ENCODE results near the gene ZNF260.
"Not testable (repeated sequence)": the region's sequence is repeated elsewhere in the genome, so short reads cannot be mapped to it uniquely, and the experiment has no call there.

The ZNF260 gene

DNA sequence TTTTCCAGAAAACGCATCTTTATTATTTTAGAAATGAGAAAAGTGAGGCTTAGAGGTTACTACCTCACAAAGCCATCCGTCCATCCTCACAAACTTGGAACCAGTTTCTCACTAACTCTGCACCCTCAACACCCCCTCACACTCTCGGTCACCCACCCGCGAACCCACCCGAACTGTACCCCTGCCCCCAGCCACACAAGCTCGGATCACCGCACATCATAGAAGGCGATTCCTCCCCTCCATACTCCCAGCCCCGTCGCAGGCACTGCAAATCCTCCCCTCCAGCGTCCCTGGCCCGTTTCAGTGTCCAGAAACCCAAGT is 238 bp downstream of the ZNF260 start:
- Histone ChIP-seq H3K27ac (ENCODE audit: low read depth, low read length) (peak overlapping the region; percentile 89), H3K9ac (ENCODE audit: low read depth, low read length) (peak overlapping the region; percentile 95), H3K36me3 (ENCODE audit: insufficient read depth, low read length) (peaks cover 28% of the 10 kb centered on the region), H3K27me3 (ENCODE audit: insufficient read depth, low read length) (no peaks in the 10 kb centered on the region), H3K4me3 (ENCODE audit: low read length) (peak overlapping the region; percentile 94), H3K4me1 (ENCODE audit: insufficient read depth, low read length) (peaks cover 6% of the 10 kb centered on the region; the same call in 1 of the 2 replicates), H3K9me3 (ENCODE audit: insufficient read depth, low read depth, low read length) (peaks cover 21% of the 10 kb centered on the region; the same call in 1 of the 2 replicates)
- WGBS: 0% methylated on average over 12 of the region's 13 CpGs

DNA sequence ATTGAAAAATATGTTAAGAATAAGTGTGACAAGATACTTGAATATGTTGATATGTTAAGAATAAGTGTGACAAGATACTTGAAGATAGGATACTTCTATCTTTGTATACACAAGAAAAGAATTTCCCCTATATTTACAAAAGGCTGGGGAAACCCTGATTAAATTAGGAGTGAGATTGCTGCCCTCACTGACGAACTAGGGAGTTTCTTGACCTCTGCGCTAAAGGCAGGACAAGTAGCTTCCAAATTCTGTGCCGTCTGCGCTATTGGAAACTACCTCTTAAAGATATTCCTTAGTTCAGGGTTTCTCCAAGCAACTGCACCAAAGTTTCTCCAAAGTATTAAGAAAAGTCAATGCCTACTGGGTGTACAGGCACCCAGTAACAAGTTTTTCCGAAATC is 730 bp downstream of the ZNF260 start:
- Histone ChIP-seq H3K27me3 (ENCODE audit: insufficient read depth, low read length) (no peaks in the 10 kb centered on the region), H3K27ac (ENCODE audit: low read depth, low read length) (peak overlapping the region; percentile 89; the same call in 1 of the 2 replicates), H3K36me3 (ENCODE audit: insufficient read depth, low read length) (peaks cover 33% of the 10 kb centered on the region), H3K9ac (ENCODE audit: low read depth, low read length) (peak overlapping the region; percentile 95), H3K4me1 (ENCODE audit: insufficient read depth, low read length) (peaks cover 6% of the 10 kb centered on the region; the same call in 1 of the 2 replicates), H3K4me3 (ENCODE audit: low read length) (peak overlapping the region; percentile 94), H3K9me3 (ENCODE audit: insufficient read depth, low read depth, low read length) (peaks cover 25% of the 10 kb centered on the region; the same call in 1 of the 2 replicates)
- 9% methylated on average over 5 of the region's 5 CpGs for WGBS

DNA sequence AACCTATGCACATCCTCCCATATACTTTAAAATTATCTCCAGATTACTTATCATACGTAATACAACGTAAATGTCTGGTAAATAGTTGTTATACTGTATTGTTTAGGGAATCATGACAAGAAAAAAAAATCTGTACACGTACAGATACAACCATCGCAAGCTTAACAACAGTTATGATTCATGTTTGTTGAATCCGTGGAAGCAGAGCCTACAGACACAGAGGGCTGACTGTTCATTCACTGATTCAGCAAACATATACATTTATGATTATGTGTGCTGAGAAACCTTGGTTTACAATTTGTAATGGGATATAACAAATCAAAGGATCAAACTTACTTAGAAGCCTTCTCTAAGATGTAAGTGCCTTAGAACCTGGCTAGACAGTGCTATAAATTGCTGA is 1.5 kb downstream of the ZNF260 start:
- peaks cover 25% of the 10 kb centered on the region; the same call in 1 of the 2 replicates for H3K9me3 ChIP-seq (ENCODE audit: insufficient read depth, low read depth, low read length)
- no peak overlapping the region for H3K27ac ChIP-seq (ENCODE audit: low read depth, low read length)
- H3K4me1 ChIP-seq (ENCODE audit: insufficient read depth, low read length): peaks cover 6% of the 10 kb centered on the region; the same call in 1 of the 2 replicates
- WGBS: 100% methylated on average over 5 of the region's 5 CpGs
- H3K9ac ChIP-seq (ENCODE audit: low read depth, low read length): peak overlapping the region; percentile 95; the same call in 1 of the 2 replicates
- H3K27me3 ChIP-seq (ENCODE audit: insufficient read depth, low read length): no peaks in the 10 kb centered on the region
- H3K4me3 ChIP-seq (ENCODE audit: low read length): peak overlapping the region; percentile 94
- H3K36me3 ChIP-seq (ENCODE audit: insufficient read depth, low read length): peaks cover 40% of the 10 kb centered on the region

DNA sequence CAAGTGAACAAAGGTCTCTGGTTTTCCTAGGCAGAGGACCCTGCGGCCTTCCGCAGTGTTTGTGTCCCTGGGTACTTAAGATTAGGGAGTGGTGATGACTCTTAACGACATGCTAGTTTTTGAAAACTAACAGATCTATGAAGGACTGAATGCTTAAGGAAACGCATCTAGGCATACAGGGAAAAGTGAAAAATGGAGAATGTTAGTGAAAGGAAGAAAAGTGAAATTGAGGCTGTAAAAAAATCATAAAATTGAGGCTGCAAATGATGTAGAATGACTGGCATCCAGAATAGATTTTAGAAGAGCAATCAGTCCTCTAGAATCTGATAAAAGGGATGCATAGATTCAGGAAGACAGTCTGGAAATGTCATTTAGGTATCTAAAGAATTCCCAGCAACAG is 3.5 kb downstream of the ZNF260 start:
- Histone ChIP-seq H3K9ac (ENCODE audit: low read depth, low read length) (no peak overlapping the region), H3K4me3 (ENCODE audit: low read length) (no peak overlapping the region), H3K27me3 (ENCODE audit: insufficient read depth, low read length) (no peaks in the 10 kb centered on the region), H3K36me3 (ENCODE audit: insufficient read depth, low read length) (peaks cover 59% of the 10 kb centered on the region), H3K27ac (ENCODE audit: low read depth, low read length) (no peak overlapping the region), H3K9me3 (ENCODE audit: insufficient read depth, low read depth, low read length) (peaks cover 34% of the 10 kb centered on the region; the same call in 1 of the 2 replicates), H3K4me1 (ENCODE audit: insufficient read depth, low read length) (peaks cover 6% of the 10 kb centered on the region; the same call in 1 of the 2 replicates)
- 94% methylated on average over 4 of the region's 4 CpGs for WGBS

DNA sequence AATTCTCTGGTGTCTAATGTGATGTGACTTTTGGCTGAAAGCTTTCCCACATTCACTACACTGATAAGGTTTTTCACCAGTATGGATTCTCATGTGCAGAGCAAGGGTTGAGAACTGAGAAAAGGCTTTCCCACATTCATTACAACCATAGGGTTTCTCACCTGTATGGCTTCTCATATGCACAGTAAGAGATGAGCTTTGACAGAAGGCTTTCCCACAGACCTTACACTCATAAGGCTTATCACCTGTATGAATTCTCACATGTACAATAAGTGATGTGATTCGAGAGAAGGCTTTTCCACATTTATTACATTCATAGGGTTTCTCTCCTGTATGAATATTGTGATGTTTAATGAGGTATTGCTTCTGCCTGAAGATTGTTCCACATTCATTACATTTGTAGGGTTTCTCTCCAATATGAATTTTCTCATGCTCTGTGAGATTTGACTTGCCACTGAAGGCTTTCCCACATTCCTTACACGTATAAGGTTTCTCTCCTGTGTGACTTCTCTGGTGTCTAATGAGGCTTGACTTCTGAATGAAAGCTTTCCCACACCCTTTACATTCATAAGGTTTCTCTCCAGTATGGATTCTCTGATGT is 14.0 kb downstream of the ZNF260 start:
- Histone ChIP-seq H3K4me3 (ENCODE audit: low read length) (peak overlapping the region; percentile 27), H3K9me3 (ENCODE audit: insufficient read depth, low read depth, low read length) (peaks cover 98% of the 10 kb centered on the region), H3K9ac (ENCODE audit: low read depth, low read length) (no peak overlapping the region), H3K27ac (ENCODE audit: low read depth, low read length) (no peak overlapping the region), H3K36me3 (ENCODE audit: insufficient read depth, low read length) (peaks cover 87% of the 10 kb centered on the region), H3K4me1 (ENCODE audit: insufficient read depth, low read length) (no peaks in the 10 kb centered on the region), H3K27me3 (ENCODE audit: insufficient read depth, low read length) (no peaks in the 10 kb centered on the region)
- 100% methylated on average over 1 of the region's 2 CpGs for WGBS

DNA sequence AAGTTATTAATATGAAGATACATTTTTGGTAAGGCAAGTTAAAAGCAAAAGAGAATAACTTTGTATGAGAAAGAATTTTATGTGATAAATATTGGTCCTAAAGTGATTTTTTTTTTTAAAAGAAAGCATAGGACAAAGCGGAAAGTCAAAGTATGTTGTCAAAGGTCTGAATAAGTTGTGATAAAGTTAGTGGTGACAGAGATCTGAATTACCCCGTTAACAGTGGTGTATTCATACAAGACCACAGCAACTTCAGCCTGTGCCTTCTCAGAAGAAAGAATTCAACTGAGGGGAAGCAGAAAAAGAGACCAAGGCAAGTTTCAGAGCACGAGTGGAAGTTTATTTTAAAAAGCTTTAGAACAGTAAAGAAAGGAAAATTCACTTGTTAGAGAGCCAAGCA is 19.7 kb downstream of the ZNF260 start:
- Histone ChIP-seq H3K9me3 (ENCODE audit: insufficient read depth, low read depth, low read length) (peaks cover 73% of the 10 kb centered on the region), H3K4me1 (ENCODE audit: insufficient read depth, low read length) (no peaks in the 10 kb centered on the region), H3K36me3 (ENCODE audit: insufficient read depth, low read length) (peaks cover 30% of the 10 kb centered on the region), H3K4me3 (ENCODE audit: low read length) (no peak overlapping the region), H3K27me3 (ENCODE audit: insufficient read depth, low read length) (no peaks in the 10 kb centered on the region), H3K27ac (ENCODE audit: low read depth, low read length) (no peak overlapping the region), H3K9ac (ENCODE audit: low read depth, low read length) (no peak overlapping the region)
- 96% methylated on average over 3 of the region's 3 CpGs for WGBS

DNA sequence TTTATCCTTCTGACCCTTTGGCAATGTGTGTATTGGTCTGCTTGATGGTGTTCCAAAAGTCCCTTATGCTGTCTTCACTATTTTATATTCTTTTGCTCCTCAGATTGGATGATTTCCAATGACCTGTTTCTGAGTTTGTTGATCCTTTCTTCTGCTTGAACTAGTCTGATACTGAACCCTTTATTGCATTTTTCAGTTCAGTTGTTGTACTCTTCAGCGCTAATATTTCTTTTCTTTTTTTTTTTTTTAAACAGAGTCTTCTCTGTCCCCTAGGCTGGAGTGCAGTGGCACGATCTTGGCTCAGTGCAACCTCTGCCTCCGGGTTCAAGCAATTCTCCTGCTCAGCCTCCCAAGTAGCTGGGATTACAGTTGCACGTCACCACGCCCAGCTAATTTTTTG is 26.1 kb downstream of the ZNF260 start:
- Histone ChIP-seq H3K4me3 (ENCODE audit: low read length) (no peak overlapping the region), H3K27me3 (ENCODE audit: insufficient read depth, low read length) (no peaks in the 10 kb centered on the region), H3K9me3 (ENCODE audit: insufficient read depth, low read depth, low read length) (peaks cover 30% of the 10 kb centered on the region; the same call in 1 of the 2 replicates), H3K9ac (ENCODE audit: low read depth, low read length) (no peak overlapping the region), H3K36me3 (ENCODE audit: insufficient read depth, low read length) (no peaks in the 10 kb centered on the region), H3K4me1 (ENCODE audit: insufficient read depth, low read length) (no peaks in the 10 kb centered on the region), H3K27ac (ENCODE audit: low read depth, low read length) (no peak overlapping the region)
- WGBS: 91% methylated on average over 5 of the region's 5 CpGs

DNA sequence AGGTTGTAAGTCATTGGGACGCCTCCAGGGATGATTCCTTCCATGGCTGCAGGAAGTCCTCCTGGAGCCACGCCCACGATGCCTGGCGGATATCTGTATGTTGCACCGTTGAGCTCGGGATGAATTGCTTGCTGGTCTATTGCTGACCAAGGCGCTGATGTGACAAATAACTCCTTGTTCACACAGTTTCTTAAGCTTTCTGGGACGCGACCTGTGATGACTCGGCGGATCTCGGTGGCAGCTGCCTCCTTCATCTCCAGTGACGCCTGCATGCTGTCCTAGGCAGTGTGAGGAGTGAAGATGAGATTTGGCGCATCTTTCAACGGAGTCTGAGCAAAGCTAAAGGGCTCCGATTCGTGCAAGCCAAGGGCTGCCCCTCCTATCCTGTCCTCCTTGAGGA is 31.1 kb downstream of the ZNF260 start:
- Histone ChIP-seq H3K9me3 (ENCODE audit: insufficient read depth, low read depth, low read length) (peaks cover 15% of the 10 kb centered on the region), H3K4me3 (ENCODE audit: low read length) (no peak overlapping the region), H3K27me3 (ENCODE audit: insufficient read depth, low read length) (no peaks in the 10 kb centered on the region), H3K4me1 (ENCODE audit: insufficient read depth, low read length) (no peaks in the 10 kb centered on the region), H3K9ac (ENCODE audit: low read depth, low read length) (no peak overlapping the region), H3K27ac (ENCODE audit: low read depth, low read length) (no peak overlapping the region), H3K36me3 (ENCODE audit: insufficient read depth, low read length) (no peaks in the 10 kb centered on the region)
- WGBS: 91% methylated on average over 17 of the region's 17 CpGs

DNA sequence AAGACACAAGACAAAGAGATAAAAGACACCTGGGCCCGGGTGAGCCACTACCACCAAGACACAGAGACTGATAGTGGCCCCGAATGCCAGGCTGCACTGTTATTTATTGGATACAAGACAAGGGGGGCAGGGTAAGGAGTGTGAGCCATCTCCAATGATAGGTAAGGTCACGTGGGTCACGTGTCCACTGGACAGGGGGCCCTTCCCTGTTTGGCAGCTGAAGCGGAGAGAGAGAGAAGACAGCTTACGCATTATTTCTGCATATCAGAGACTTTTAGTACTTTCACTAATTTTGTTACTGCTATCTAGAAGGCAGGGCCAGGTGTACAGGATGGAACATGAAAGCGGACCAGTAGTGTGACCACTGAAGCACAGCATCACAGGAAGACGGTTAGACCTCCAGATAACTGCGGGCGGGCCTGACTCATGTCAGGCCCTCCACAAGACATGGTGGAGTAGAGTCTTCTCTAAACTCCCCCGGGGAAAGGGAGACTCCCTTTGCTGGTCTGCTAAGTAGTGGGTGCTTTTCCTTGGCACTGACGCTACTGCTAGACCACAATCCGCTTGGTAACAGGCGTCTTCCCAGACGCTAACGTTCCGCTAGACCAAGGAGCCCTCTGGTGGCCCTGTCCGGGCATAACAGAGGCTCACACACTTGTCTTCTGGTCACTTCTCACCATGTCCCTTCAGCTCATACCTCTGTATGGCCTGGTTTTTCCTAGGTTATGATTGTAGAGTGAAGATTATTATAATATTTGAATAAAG is 35.2 kb downstream of the ZNF260 start:
- H3K27me3 ChIP-seq (ENCODE audit: insufficient read depth, low read length); H3K36me3 ChIP-seq (ENCODE audit: insufficient read depth, low read length); H3K9ac ChIP-seq (ENCODE audit: low read depth, low read length); H3K9me3 ChIP-seq (ENCODE audit: insufficient read depth, low read depth, low read length); H3K4me1 ChIP-seq (ENCODE audit: insufficient read depth, low read length); H3K27ac ChIP-seq (ENCODE audit: low read depth, low read length); H3K4me3 ChIP-seq (ENCODE audit: low read length): not testable (repeated sequence)
- WGBS: 61% methylated on average over 18 of the region's 18 CpGs

DNA sequence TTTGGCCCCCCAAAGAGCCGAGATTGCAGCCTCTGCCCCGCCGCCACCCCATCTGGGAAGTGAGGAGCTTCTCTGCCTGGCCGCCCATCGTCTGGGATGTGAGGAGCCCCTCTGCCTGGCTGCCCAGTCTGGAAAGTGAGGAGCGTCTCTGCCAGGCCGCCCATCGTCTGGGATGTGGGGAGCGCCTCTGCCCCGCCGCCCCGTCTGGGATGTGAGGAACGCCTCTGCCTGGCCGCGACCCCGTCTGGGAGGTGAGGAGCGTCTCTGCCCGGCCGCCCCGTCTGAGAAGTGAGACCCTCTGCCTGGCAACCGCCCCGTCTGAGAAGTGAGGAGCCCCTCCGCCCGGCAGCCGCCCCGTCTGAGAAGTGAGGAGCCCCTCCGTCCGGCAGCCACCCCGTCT is 37.2 kb downstream of the ZNF260 start:
- H3K27me3 ChIP-seq (ENCODE audit: insufficient read depth, low read length); H3K4me1 ChIP-seq (ENCODE audit: insufficient read depth, low read length); H3K9me3 ChIP-seq (ENCODE audit: insufficient read depth, low read depth, low read length); H3K9ac ChIP-seq (ENCODE audit: low read depth, low read length); H3K27ac ChIP-seq (ENCODE audit: low read depth, low read length); H3K36me3 ChIP-seq (ENCODE audit: insufficient read depth, low read length); H3K4me3 ChIP-seq (ENCODE audit: low read length): not testable (repeated sequence)
- WGBS: 96% methylated on average over 28 of the region's 29 CpGs

DNA sequence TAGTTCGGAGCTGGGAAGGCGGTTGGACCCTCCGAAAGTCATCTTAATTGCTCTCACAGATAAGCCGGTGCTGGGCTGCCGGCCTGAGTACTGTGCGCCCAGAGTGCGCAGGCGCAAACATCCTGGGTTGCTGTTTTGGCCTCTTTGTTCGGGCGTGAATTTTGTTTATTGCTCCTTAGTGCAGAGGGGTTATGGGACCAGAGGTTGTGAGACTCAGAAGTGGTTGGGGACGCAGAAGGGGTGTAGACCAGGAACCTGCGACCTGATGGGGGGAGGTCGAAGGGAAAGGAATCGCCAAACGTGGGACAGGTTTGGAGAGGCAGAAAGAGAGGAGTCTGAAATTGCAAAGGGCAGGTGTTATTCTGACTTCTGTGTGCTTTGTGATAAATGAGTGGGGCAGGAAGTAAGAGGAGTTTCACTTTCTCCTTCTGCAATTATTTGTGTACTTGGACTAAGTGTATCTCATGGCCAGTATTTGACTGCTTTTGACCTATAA is 38.1 kb downstream of the ZNF260 start:
- H3K9ac ChIP-seq (ENCODE audit: low read depth, low read length): peak overlapping the region; percentile 94
- H3K36me3 ChIP-seq (ENCODE audit: insufficient read depth, low read length): no peaks in the 10 kb centered on the region
- peaks cover 9% of the 10 kb centered on the region for H3K9me3 ChIP-seq (ENCODE audit: insufficient read depth, low read depth, low read length)
- no peaks in the 10 kb centered on the region for H3K4me1 ChIP-seq (ENCODE audit: insufficient read depth, low read length)
- peak overlapping the region; percentile 74 for H3K4me3 ChIP-seq (ENCODE audit: low read length)
- no peaks in the 10 kb centered on the region for H3K27me3 ChIP-seq (ENCODE audit: insufficient read depth, low read length)
- WGBS: 13% methylated on average over 15 of the region's 15 CpGs
- H3K27ac ChIP-seq (ENCODE audit: low read depth, low read length): peak overlapping the region; percentile 90

All from HUES64 (cell line).